ENCODE results near the gene SCN10A.
A peak's percentile ranks its signal among the peaks of the same experiment; 100 is the strongest.

SCN10A gene

DNA sequence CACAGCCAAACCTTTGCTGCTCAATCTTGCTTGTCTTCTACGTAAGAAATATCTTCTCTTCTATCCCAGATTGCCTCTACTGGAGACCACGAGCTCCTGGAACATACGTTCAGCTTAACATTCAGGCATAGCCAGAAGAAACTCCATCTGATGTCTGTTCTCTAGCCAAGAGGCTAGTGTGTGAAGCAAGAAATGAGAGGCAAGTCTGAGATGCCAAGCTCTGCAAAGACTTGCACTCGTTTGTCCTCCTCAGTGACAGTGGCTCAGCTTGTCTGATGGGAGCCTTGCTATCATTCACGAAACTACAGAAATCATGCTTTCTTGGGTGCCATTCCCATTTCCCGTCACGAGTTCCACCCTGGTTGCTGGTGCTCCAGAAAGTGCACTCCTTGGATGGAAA lies at the start of gene SCN10A:
Gene SCN10A (minus strand): TSS at position 192 of the 400 bp plus-strand sequence. CDS start 22,207 bp downstream, outside the sequence.
- no peaks in the 10 kb centered on the region for H3K36me3 ChIP-seq (replicated peaks)
- in situ Hi-C loops (cut with MboI; ENCODE audit: low sequenced_read_pairs), result no loop called here

GRCh38 chr3:38853011-38853410 lies 37.0 kb upstream of the SCN10A start:
- Histone ChIP-seq H3K4me1 (no peaks in the 10 kb centered on the region), H3K27me3 (ENCODE audit: low read depth) (no peaks in the 10 kb centered on the region), H3K36me3 (replicated peaks) (no peaks in the 10 kb centered on the region), H3K4me3 (no peak overlapping the region), H3K9me3 (no peaks in the 10 kb centered on the region)
- no peak for DNase-seq (ENCODE audit: low spot score in 2 of 2)
- in situ Hi-C loops (cut with MboI; ENCODE audit: low sequenced_read_pairs), result no loop called here

More for the DNA sequence above, at the start of gene SCN10A:
- no peak within 1 kb of the TSS for H3K4me3 ChIP-seq
- DNase-seq (ENCODE audit: low spot score in 2 of 2), result no peak
- no peaks in the 10 kb centered on the region for H3K4me1 ChIP-seq
- H3K27me3 ChIP-seq (ENCODE audit: low read depth), result no peaks in the 10 kb centered on the region
- no peaks in the 10 kb centered on the region for H3K9me3 ChIP-seq

DNA sequence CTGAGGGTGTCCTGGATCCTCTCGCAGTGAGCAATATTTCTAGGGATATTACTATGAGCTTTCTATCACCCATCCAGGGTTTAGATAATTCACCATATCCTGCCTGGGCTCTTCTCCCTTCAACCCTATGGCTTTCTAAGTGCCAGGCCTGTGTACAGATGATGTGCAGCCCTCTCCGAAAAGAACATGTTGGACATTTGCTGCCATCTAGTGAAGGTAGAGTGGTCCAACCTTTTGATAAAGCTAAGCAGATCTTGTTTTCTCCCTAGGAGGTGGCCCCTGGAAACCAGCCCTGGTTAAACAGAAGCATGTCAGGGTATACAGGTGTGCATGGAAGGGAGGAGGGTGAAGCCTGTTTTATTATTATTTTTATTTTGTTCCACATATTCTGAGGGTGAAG lies 27.9 kb upstream of the SCN10A start:
- in situ Hi-C loops (cut with MboI; ENCODE audit: low sequenced_read_pairs), result no loop called here
- Histone ChIP-seq H3K27me3 (ENCODE audit: low read depth) (no peaks in the 10 kb centered on the region), H3K9me3 (no peaks in the 10 kb centered on the region), H3K4me3 (no peak overlapping the region), H3K4me1 (no peaks in the 10 kb centered on the region), H3K36me3 (replicated peaks) (no peaks in the 10 kb centered on the region)
- no peak for DNase-seq (ENCODE audit: low spot score in 2 of 2)

DNA sequence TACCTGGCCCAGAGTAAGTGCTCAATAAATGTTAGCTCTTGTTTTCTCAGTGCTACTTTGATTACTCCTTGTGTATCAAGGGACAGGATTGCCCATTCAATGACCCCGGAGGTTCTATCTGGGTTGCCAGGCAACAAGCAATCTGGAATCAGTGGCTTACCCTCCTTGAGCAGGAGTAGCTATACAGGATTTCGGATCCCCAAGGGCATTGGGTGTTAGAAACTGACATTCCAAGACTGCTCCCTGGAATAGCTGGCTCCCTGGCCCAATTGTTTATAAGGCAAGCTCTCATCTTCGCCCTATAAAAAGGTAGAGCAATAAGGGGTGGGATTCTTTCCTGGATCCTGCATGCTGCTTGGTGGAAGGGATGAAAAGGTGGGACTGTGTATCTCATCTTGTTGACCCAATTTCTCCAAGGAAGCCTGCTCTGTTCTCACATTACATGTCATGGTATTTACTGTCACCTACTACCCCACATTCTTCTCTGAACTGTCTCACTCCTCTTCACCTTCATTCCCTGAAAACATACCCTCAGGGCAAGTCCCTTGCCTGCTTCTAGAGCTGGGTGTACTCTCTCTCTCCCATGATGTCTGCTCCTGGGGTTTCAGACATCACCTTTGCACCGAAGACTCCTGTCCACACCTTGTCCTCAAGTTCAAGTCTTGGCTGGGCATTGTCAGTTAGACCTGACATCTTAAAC lies 26.4 kb upstream of the SCN10A start:
- Histone ChIP-seq H3K4me3 (no peak overlapping the region), H3K9me3 (no peaks in the 10 kb centered on the region), H3K27me3 (ENCODE audit: low read depth) (no peaks in the 10 kb centered on the region), H3K36me3 (replicated peaks) (no peaks in the 10 kb centered on the region), H3K4me1 (no peaks in the 10 kb centered on the region)
- no peak for DNase-seq (ENCODE audit: low spot score in 2 of 2)
- in situ Hi-C loops (cut with MboI; ENCODE audit: low sequenced_read_pairs), result no loop called here

DNA sequence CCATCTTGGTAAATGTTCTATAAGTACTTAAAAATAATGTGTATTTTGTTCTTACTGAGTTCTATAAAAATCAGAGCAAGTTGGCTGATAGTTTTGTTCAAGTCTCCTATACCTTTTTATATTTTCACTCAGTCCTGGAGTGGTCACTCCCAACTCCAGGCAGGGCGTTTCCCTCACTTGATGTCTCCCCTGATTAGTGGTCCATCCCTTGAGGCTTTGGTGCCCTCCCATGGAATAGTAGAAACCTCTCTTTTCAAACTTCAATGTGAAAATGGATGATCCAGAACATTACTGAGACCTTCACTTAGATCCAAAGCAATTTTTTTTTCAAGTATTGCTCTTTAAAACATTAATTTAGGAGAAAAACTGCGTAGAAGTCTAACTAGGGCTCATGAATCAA lies 25.0 kb upstream of the SCN10A start:
- no peaks in the 10 kb centered on the region for H3K27me3 ChIP-seq (ENCODE audit: low read depth)
- in situ Hi-C loops (cut with MboI; ENCODE audit: low sequenced_read_pairs), result no loop called here
- H3K9me3 ChIP-seq, result no peaks in the 10 kb centered on the region

DNA sequence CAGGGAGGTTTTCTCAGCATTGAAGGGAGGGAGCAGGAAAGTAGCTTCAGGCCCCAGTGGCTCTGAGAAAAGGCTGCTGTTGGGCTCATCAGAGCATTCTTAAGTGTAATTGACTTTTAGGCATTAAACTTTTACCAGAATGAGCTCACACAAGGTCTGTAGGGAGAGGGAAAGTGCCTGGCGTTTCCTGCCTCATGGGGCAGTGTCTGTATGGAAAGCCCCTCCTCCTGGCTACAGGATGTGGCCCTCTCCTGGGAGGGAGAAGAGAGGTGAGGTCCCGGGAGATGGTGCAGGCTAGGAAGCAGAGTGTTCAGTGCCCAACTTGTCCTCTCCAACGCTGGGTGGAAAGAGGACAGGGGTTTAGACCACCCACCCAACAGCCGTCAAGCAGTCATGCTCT lies 21.3 kb upstream of the SCN10A start:
- no peak for DNase-seq (ENCODE audit: low spot score in 2 of 2)
- H3K36me3 ChIP-seq (replicated peaks), result no peaks in the 10 kb centered on the region
- H3K9me3 ChIP-seq, result no peaks in the 10 kb centered on the region
- in situ Hi-C loops (cut with MboI; ENCODE audit: low sequenced_read_pairs), result no loop called here
- no peak overlapping the region for H3K4me3 ChIP-seq
- no peaks in the 10 kb centered on the region for H3K4me1 ChIP-seq
- no peaks in the 10 kb centered on the region for H3K27me3 ChIP-seq (ENCODE audit: low read depth)

More for the DNA sequence above, 25.0 kb upstream of the SCN10A start:
- H3K36me3 ChIP-seq (replicated peaks), result no peaks in the 10 kb centered on the region
- H3K4me1 ChIP-seq, result no peaks in the 10 kb centered on the region
- H3K4me3 ChIP-seq, result no peak overlapping the region
- DNase-seq (ENCODE audit: low spot score in 2 of 2), result no peak

GRCh38 chr3:38836561-38836960 lies 20.5 kb upstream of the SCN10A start:
- no peaks in the 10 kb centered on the region for H3K9me3 ChIP-seq
- in situ Hi-C loops (cut with MboI; ENCODE audit: low sequenced_read_pairs), result no loop called here
- peak in 1 of 2 experiments; percentile 3 for DNase-seq (ENCODE audit: low spot score in 2 of 2)
- no peaks in the 10 kb centered on the region for H3K36me3 ChIP-seq (replicated peaks)
- H3K4me3 ChIP-seq, result no peak overlapping the region
- no peaks in the 10 kb centered on the region for H3K27me3 ChIP-seq (ENCODE audit: low read depth)
- no peaks in the 10 kb centered on the region for H3K4me1 ChIP-seq

- Histone ChIP-seq H3K4me3 (no peak overlapping the region), H3K9me3 (no peaks in the 10 kb centered on the region), H3K4me1 (no peaks in the 10 kb centered on the region), H3K36me3 (replicated peaks) (no peaks in the 10 kb centered on the region), H3K27me3 (ENCODE audit: low read depth) (no peaks in the 10 kb centered on the region)
- in situ Hi-C loops (cut with MboI; ENCODE audit: low sequenced_read_pairs), result no loop called here
- no peak for DNase-seq (ENCODE audit: low spot score in 2 of 2)
These were observed 19.9 kb upstream of the SCN10A start for GRCh38 chr3:38835939-38836338.

- in situ Hi-C loops (cut with MboI; ENCODE audit: low sequenced_read_pairs), result no loop called here
These were observed 18.7 kb upstream of the SCN10A start for GRCh38 chr3:38834717-38835116.

DNA sequence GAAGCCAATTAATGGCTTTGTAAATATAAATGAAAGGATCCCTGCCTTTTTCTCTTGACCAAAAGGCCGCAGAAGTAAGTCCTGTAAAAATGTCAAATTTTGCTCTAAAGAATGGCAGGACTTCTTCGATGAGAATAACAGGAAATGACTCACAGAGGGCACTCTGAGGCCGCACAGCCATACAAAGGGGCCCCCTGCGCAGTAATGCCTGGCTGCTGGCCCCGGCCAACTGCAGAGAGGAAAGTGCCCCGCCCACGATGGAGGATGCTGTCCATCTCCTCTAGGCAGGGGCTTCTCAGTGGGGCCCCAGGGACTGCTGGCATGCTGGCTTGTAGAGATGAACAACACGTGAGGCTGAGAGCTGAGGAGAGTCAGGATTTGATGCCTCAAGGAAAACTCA lies 18.1 kb upstream of the SCN10A start:
- Histone ChIP-seq H3K9me3 (no peaks in the 10 kb centered on the region), H3K27me3 (ENCODE audit: low read depth) (no peaks in the 10 kb centered on the region), H3K4me1 (no peaks in the 10 kb centered on the region), H3K4me3 (no peak overlapping the region), H3K36me3 (replicated peaks) (no peaks in the 10 kb centered on the region)
- in situ Hi-C loops (cut with MboI; ENCODE audit: low sequenced_read_pairs), result no loop called here
- DNase-seq (ENCODE audit: low spot score in 2 of 2), result no peak

More at GRCh38 chr3:38834717-38835116, 18.7 kb upstream of the SCN10A start:
- no peaks in the 10 kb centered on the region for H3K36me3 ChIP-seq (replicated peaks)
- H3K4me1 ChIP-seq, result no peaks in the 10 kb centered on the region
- no peak overlapping the region for H3K4me3 ChIP-seq
- no peak for DNase-seq (ENCODE audit: low spot score in 2 of 2)
- H3K9me3 ChIP-seq, result no peaks in the 10 kb centered on the region
- no peaks in the 10 kb centered on the region for H3K27me3 ChIP-seq (ENCODE audit: low read depth)

DNA sequence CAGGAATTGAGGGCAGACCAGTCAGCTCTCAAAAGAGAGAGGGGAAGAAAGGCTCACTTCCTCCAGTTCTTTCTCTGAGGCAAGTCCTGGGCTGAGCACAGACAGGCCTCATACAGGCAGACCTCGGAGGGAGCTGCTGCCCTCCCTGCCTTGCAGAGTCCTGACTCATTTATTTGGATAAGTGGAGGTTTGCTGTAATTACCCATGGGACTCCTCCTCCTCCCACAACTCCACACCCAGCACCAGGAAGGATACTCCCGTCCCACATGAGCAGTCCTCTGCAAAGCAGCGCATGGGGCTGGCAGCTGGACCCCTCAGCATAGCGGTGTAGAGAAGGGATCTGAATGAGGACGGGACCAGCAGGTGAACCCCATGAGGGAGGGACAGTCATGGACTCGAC lies 13.4 kb upstream of the SCN10A start:
- H3K27me3 ChIP-seq (ENCODE audit: low read depth), result no peaks in the 10 kb centered on the region
- H3K9me3 ChIP-seq, result no peaks in the 10 kb centered on the region
- no peaks in the 10 kb centered on the region for H3K4me1 ChIP-seq
- DNase-seq (ENCODE audit: low spot score in 2 of 2), result no peak
- no peaks in the 10 kb centered on the region for H3K36me3 ChIP-seq (replicated peaks)
- in situ Hi-C loops (cut with MboI; ENCODE audit: low sequenced_read_pairs), result no loop called here
- no peak overlapping the region for H3K4me3 ChIP-seq

DNA sequence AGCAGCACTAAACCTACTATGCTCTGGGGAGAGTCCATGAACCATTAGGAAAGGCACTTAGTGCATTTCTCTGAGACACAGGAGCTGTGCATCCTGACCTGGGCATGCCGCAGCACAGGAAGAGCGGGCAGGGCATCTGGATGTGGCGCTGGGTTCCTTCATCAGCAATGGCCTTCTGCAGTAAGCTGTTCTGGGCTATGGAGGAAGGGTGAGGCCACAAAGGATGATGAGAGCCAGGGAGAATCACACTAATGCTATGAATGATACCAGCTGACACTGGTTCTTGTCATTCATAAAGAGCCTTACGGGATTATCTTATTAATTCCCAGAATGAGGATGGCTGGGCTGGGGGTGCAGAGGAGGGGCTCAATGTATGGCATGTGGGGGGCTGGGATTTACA lies 12.7 kb upstream of the SCN10A start:
- Histone ChIP-seq H3K36me3 (replicated peaks) (no peaks in the 10 kb centered on the region), H3K9me3 (no peaks in the 10 kb centered on the region), H3K27me3 (ENCODE audit: low read depth) (no peaks in the 10 kb centered on the region), H3K4me1 (no peaks in the 10 kb centered on the region), H3K4me3 (no peak overlapping the region)
- DNase-seq (ENCODE audit: low spot score in 2 of 2), result no peak
- in situ Hi-C loops (cut with MboI; ENCODE audit: low sequenced_read_pairs), result no loop called here

GRCh38 chr3:38827791-38828190 lies 11.8 kb upstream of the SCN10A start:
- Histone ChIP-seq H3K4me1 (no peaks in the 10 kb centered on the region), H3K27me3 (ENCODE audit: low read depth) (no peaks in the 10 kb centered on the region), H3K9me3 (no peaks in the 10 kb centered on the region), H3K36me3 (replicated peaks) (no peaks in the 10 kb centered on the region), H3K4me3 (no peak overlapping the region)
- DNase-seq (ENCODE audit: low spot score in 2 of 2), result no peak
- in situ Hi-C loops (cut with MboI; ENCODE audit: low sequenced_read_pairs), result no loop called here

DNA sequence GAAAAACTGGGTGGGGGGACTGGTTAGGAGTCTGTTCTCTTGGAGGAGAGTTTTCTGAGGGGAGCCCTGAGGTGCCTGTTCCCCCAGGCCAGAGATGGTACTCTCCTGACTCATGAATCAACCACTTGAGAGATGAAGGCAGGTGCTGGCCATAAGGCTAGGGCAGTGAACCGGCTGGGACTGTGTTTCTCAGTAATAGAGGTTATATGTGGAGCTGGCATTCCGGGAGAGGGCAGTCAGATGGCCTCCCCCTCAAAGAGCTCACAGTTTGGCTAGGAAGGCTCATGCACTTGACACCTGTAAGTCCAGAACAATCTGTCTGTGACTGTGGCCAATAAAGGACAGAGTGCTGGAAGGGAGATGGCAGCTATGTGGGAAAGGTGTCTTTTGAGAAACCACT lies 10.0 kb upstream of the SCN10A start:
- in situ Hi-C loops (cut with MboI; ENCODE audit: low sequenced_read_pairs), result no loop called here
- Histone ChIP-seq H3K27me3 (ENCODE audit: low read depth) (no peaks in the 10 kb centered on the region), H3K9me3 (no peaks in the 10 kb centered on the region)

GRCh38 chr3:38824349-38824748 lies 8.3 kb upstream of the SCN10A start:
- Histone ChIP-seq H3K27me3 (ENCODE audit: low read depth) (no peaks in the 10 kb centered on the region), H3K4me3 (no peak overlapping the region), H3K4me1 (no peaks in the 10 kb centered on the region), H3K9me3 (no peaks in the 10 kb centered on the region), H3K36me3 (replicated peaks) (no peaks in the 10 kb centered on the region)
- no peak for DNase-seq (ENCODE audit: low spot score in 2 of 2)
- in situ Hi-C loops (cut with MboI; ENCODE audit: low sequenced_read_pairs), result no loop called here

More for the DNA sequence above, 10.0 kb upstream of the SCN10A start:
- no peak overlapping the region for H3K4me3 ChIP-seq
- no peaks in the 10 kb centered on the region for H3K36me3 ChIP-seq (replicated peaks)
- H3K4me1 ChIP-seq, result no peaks in the 10 kb centered on the region
- no peak for DNase-seq (ENCODE audit: low spot score in 2 of 2)

All from HAP-1 (cell line).